Epithelial cell of esophagus (primary cell): ENCODE data around the gene OPRM1.

Experiments
- DNase-seq: peaks from one replicate; pipeline ENCODE4 v3.0.0; 2010; ENCODE audit warnings: low read depth
- H3K4me3 ChIP-seq: 2 replicates; pipeline ENCODE4 v1.5.1; 2011; ENCODE audit warnings: mild to moderate bottlenecking, low read length, control low read depth
- TF ChIP-seq, protein P1 (sequence below): IDR thresholded peaks from 2 replicates; pipeline ENCODE4 v1.5.1; 2011; ENCODE audit warnings: low read depth, mild to moderate bottlenecking, low read length, control low read depth, inconsistent platforms; ENCODE audit not compliant: insufficient read depth; ENCODE audit errors: missing control alignments

Gene OPRM1

DNA sequence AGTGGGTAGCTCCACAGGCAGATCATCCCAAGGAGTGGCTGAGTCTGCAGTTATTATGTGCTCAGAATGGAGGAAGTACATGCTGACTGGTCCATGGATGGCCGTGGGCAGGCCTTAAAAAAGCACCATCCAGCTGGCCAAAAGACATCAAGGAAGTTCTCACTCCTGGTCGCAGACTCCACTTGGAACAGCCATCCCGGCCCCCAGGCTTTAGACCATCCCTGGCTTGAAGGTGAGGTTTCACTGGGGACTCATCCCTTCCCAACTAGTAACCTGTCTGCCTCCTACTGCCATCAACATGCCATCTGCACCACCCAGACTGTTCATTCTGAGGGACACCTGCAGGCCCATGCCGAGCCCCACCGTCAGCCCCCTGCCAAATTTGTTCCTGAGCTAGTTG, 36.1 kb upstream of the OPRM1 start:
- no peak overlapping the region for H3K4me3 ChIP-seq
- TF ChIP-seq, protein P1, sequence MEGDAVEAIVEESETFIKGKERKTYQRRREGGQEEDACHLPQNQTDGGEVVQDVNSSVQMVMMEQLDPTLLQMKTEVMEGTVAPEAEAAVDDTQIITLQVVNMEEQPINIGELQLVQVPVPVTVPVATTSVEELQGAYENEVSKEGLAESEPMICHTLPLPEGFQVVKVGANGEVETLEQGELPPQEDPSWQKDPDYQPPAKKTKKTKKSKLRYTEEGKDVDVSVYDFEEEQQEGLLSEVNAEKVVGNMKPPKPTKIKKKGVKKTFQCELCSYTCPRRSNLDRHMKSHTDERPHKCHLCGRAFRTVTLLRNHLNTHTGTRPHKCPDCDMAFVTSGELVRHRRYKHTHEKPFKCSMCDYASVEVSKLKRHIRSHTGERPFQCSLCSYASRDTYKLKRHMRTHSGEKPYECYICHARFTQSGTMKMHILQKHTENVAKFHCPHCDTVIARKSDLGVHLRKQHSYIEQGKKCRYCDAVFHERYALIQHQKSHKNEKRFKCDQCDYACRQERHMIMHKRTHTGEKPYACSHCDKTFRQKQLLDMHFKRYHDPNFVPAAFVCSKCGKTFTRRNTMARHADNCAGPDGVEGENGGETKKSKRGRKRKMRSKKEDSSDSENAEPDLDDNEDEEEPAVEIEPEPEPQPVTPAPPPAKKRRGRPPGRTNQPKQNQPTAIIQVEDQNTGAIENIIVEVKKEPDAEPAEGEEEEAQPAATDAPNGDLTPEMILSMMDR: no peak
- DNase-seq: no peak

DNA sequence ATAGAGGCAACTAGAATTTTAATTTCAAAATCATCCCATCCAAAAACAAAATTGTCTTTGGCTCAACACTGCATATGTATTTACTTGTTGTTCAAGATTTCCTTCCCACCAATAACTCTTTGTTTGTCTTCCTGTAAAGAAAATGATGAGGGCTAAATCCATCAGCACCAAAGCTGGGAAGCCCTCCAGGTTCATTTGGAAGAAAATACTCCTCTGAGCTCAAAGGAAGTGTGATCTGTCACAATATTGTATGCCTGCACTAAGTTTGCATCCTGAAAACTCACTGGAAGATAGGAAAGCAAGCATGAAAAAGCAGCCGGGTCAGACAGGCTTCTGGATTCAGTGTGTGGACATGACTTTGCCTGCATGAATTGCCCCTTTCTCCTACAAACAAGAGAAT, 28.7 kb upstream of the OPRM1 start:
- TF ChIP-seq, protein P1: no peak
- DNase-seq: no peak
- no peak overlapping the region for H3K4me3 ChIP-seq

DNA sequence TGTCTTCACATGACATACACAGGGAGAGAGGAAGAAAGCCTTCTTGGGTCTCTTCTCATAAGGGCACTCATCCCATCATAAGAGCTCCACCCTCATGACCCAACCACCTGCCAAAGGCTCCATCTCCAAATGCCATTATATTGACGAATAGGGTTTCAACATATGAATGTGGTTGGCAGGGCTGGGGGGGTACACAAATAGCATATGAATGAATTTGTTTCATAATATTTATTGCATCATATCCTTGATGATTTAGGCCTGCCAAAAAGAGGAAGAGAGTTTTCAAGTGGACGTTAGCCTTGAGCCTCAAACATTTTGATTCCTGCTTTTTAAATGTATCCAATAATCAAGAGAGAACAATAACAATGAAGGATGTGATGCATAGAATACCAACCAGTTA, 26.2 kb upstream of the OPRM1 start:
- peak; percentile 46 for DNase-seq
- TF ChIP-seq, protein P1: no peak
- H3K4me3 ChIP-seq: no peak overlapping the region

DNA sequence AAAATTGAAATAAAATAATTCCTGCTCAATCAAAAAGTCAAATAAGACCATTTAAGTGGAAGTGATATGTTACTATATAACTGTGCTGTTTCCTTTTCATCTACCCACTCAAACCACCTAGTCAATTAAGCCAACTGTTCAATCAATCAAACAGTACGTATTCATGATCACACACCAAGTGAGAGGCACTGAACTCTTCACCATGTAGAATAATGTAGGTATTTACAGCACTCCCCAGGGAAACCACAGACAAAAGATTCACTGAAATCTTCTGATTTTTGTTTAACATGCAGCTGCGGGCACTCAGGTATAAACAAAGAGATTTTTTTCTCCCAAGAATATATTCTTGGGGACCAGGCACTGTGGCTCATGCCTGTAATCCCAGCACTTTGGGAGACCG, 21.3 kb upstream of the OPRM1 start:
- H3K4me3 ChIP-seq: no peak overlapping the region
- TF ChIP-seq, protein P1: no peak
- DNase-seq: no peak

DNA sequence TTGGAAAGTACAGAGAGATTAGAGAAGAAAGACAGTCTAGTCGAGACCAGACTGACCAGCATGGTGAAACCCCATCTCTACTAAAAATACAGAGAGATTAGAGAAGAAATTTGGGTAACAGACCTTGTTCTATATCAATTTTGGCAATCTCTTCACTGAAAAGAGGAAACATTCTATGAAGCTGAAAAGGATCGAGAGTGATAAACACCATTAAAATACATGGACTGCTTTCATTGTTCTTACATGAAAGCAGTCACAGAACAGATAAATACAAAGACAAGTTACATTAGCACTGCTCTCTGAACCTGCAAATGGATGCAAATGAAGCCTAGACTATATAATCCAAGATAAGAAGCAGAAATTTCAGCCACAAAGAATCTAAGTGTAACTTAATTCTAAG, 8.4 kb upstream of the OPRM1 start:
- H3K4me3 ChIP-seq: no peak overlapping the region
- TF ChIP-seq, protein P1: no peak
- no peak for DNase-seq

DNA sequence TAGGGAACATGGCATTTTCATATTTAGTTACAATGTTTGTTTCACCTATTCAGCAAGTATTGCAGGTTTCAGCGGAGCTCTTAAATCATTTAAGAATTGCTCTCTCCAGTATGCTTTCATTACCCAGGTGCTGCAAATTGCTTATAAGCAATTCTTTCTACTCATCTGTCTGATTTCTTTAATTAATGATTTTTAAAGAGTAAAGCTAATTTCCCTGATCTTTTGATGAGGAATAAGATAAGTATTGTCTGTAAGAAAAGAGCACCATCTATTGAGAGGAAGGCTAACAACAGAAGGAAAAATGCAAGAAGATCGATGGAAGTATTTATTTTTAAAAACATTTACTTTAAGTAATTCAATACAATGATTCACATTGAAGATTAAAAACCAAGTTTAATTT, 2.0 kb downstream of the OPRM1 start:
- TF ChIP-seq, protein P1: no peak
- no peak overlapping the region for H3K4me3 ChIP-seq
- peak; percentile 2 for DNase-seq

DNA sequence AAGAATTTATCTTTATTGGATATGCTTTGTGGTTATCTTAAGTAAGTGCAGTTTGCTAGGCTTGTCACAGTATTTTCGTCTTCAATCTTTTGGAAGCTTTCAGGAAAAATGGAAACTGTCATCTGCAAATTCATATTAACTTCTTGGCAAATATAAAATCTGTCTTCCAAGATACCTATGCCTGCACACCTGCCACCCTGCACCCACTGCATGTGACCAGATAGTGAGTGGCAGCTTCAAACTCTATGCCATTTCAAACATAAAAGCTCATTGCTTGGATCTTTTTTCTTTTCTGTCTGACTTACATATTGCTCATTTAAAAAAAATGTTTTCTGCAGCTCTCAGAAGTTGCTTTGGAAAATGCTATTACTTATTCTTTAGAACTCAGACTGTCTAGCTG, 14.1 kb downstream of the OPRM1 start:
- TF ChIP-seq, protein P1: no peak
- H3K4me3 ChIP-seq: no peak overlapping the region
- no peak for DNase-seq
